ENCODE measurements around the gene GJB4. TPM values are rescaled to one million over a fixed set of nuclear protein-coding genes. Genes with fewer than 3 reads are reported as not detected.
A peak's percentile ranks its signal among the peaks of the same experiment; 100 is the strongest.

Gene GJB4
- total RNA-seq, 1 donor = not detected

DNA sequence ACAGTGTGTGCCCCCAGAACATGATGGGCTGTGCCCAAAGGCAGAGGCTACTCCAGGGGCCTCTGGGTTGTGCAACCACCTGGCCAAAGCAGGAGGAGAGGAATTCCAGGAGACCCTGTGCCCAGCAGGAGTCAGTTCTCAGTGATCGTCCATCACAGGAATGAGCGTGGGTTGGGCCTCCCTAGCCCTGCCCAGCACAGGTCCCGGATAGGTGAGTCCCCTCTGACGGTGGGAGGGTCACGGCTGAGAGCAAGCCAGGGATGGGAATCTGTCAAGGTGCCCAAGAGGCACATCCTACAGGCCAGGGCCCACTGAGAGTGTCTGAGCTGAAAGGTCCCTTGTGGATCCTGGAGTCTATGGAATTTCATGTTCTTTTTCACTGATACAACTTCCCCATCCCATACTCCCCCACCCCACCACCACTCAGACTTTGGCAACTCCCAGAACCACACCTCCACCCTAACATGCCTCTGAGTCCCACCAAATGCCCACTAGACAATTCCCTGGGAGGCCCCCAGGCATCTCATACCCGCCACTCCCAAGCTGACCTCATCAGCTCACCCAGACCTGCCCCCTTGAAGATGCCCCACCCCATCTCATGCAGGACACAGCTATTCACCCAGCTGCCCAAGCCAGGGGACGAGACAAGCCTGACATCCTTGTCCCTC, 3.1 kb downstream of the GJB4 start:
- DNase-seq (ENCODE audit: insufficient read length, low spot score, missing footprints) = peak; percentile 42
- Histone ChIP-seq H3K4me2 (ENCODE audit: insufficient read depth, low read length) (no peak overlapping the region), H3K9me3 (ENCODE audit: low read depth, low read length) (no peaks in the 10 kb centered on the region), H3K79me2 (ENCODE audit: insufficient read depth, low read length) (no peaks in the 10 kb centered on the region), H4K20me1 (ENCODE audit: insufficient read depth, low read length) (no peaks in the 10 kb centered on the region), H3K27ac (ENCODE audit: low read depth, low read length) (no peak overlapping the region), H2AFZ (ENCODE audit: low read length) (no peak overlapping the region), H3K36me3 (ENCODE audit: insufficient read depth, low read length) (no peaks in the 10 kb centered on the region), H3K4me1 (ENCODE audit: insufficient read depth, low read length) (peaks cover 8% of the 10 kb centered on the region), H3K4me3 (ENCODE audit: insufficient read depth, low read length) (no peak overlapping the region), H3K27me3 (ENCODE audit: insufficient read depth, low read length) (peaks cover 4% of the 10 kb centered on the region)
- TF ChIP-seq, protein P1, sequence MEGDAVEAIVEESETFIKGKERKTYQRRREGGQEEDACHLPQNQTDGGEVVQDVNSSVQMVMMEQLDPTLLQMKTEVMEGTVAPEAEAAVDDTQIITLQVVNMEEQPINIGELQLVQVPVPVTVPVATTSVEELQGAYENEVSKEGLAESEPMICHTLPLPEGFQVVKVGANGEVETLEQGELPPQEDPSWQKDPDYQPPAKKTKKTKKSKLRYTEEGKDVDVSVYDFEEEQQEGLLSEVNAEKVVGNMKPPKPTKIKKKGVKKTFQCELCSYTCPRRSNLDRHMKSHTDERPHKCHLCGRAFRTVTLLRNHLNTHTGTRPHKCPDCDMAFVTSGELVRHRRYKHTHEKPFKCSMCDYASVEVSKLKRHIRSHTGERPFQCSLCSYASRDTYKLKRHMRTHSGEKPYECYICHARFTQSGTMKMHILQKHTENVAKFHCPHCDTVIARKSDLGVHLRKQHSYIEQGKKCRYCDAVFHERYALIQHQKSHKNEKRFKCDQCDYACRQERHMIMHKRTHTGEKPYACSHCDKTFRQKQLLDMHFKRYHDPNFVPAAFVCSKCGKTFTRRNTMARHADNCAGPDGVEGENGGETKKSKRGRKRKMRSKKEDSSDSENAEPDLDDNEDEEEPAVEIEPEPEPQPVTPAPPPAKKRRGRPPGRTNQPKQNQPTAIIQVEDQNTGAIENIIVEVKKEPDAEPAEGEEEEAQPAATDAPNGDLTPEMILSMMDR (IDR thresholded peaks at IDR 0.05; ENCODE audit: extremely low read depth, low read depth, low read length) = no peak

DNA sequence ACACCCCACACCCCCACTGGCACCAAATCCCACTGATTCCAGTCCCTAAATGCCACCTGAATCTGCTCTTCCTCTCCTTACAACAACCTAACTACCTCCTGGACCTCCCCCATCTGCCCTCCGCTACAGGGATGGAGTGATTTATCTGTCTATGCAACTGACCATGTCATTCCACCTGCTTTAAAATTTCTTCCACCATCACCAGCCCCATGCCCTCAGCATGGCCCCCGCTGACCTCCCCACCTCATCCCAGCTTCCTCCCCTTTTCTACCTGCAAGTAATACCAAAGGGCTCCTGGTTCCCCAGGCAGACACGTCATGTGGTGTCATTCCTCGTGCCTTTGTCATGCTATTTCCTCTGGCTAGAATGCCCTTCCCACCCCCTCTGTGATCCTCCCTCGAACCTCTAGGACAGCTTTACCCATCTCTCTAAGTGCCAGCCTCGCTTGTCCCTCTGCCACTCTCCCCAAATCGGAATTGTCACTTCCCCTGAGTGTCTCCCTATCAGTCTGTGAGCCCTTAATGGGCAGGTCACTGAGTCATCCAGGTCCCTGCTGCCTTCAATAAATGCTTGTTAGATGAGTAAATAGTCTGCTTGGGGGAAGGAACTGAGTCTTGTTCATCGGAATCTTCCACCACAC, 3.7 kb downstream of the GJB4 start:
- Histone ChIP-seq H3K9me3 (ENCODE audit: low read depth, low read length) (no peaks in the 10 kb centered on the region), H3K4me3 (ENCODE audit: insufficient read depth, low read length) (no peak overlapping the region), H4K20me1 (ENCODE audit: insufficient read depth, low read length) (no peaks in the 10 kb centered on the region), H3K4me2 (ENCODE audit: insufficient read depth, low read length) (peak overlapping the region; percentile 1), H3K4me1 (ENCODE audit: insufficient read depth, low read length) (peaks cover 8% of the 10 kb centered on the region), H3K36me3 (ENCODE audit: insufficient read depth, low read length) (no peaks in the 10 kb centered on the region), H3K79me2 (ENCODE audit: insufficient read depth, low read length) (no peaks in the 10 kb centered on the region), H2AFZ (ENCODE audit: low read length) (no peak overlapping the region), H3K27ac (ENCODE audit: low read depth, low read length) (no peak overlapping the region), H3K27me3 (ENCODE audit: insufficient read depth, low read length) (peaks cover 4% of the 10 kb centered on the region)
- TF ChIP-seq, protein P1 (IDR thresholded peaks at IDR 0.05; ENCODE audit: extremely low read depth, low read depth, low read length) = no peak
- peak; percentile 79 for DNase-seq (ENCODE audit: insufficient read length, low spot score, missing footprints)

DNA sequence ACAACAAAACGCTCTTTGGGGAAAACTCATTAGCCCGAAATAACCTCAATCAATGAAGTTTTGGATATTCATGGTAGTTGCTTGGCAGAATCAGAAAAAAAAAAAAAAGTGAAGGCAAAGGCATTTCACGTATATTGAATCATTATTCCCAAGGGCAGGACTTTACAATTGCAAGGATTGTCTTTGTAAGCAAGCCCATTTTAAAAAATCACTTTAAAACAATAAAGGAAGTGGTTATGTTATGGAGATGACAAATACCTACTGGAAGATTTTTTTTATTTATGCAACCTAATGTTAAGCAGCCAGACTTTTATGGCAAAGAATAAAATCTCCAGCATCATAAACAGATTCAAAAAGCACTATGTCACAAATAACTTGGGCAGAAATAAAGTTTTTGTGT, 9.3 kb downstream of the GJB4 start:
- H3K4me2 ChIP-seq (ENCODE audit: insufficient read depth, low read length) = no peak overlapping the region
- H3K27ac ChIP-seq (ENCODE audit: low read depth, low read length) = no peak overlapping the region
- no peaks in the 10 kb centered on the region for H4K20me1 ChIP-seq (ENCODE audit: insufficient read depth, low read length)
- peaks cover 4% of the 10 kb centered on the region for H3K27me3 ChIP-seq (ENCODE audit: insufficient read depth, low read length)
- DNase-seq (ENCODE audit: insufficient read length, low spot score, missing footprints) = no peak
- H3K4me3 ChIP-seq (ENCODE audit: insufficient read depth, low read length) = no peak overlapping the region
- H3K9me3 ChIP-seq (ENCODE audit: low read depth, low read length) = no peaks in the 10 kb centered on the region
- no peaks in the 10 kb centered on the region for H3K36me3 ChIP-seq (ENCODE audit: insufficient read depth, low read length)
- no peaks in the 10 kb centered on the region for H3K79me2 ChIP-seq (ENCODE audit: insufficient read depth, low read length)
- no peak overlapping the region for H2AFZ ChIP-seq (ENCODE audit: low read length)
- no peaks in the 10 kb centered on the region for H3K4me1 ChIP-seq (ENCODE audit: insufficient read depth, low read length)
- TF ChIP-seq, protein P1 (IDR thresholded peaks at IDR 0.05; ENCODE audit: extremely low read depth, low read depth, low read length) = no peak

DNA sequence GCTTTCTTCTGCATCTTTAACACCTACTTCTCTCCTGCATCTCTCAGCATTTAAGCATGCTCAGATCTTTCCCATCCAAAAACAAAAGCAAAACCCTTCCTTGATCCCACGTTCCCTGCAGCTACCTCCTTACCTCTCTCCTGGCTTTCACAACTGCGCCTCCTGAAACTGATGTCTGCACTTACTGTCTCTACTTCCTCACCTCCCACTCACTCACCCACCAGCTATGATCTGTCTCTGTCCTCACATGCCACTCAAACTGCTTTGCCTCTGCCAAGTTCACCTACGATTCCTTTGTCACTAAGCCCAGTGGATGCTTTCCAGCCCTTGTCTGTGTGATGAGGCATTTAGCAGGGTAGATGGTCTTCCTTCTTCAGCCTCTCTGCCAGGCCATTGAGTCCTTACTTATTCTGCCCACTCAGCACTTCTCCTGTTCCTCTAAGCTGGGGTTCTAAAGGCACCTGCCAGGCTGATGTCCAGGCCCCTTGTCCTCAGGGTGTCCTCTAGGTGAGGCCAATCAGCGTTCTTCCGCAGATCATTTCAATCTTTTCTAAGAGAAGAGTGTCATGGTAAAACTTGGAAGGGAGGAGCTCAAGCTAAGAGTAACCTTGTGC, 11.5 kb downstream of the GJB4 start:
- Histone ChIP-seq H3K4me3 (ENCODE audit: insufficient read depth, low read length) (no peak overlapping the region), H3K79me2 (ENCODE audit: insufficient read depth, low read length) (no peaks in the 10 kb centered on the region), H3K27me3 (ENCODE audit: insufficient read depth, low read length) (peaks cover 12% of the 10 kb centered on the region), H3K27ac (ENCODE audit: low read depth, low read length) (no peak overlapping the region), H2AFZ (ENCODE audit: low read length) (no peak overlapping the region), H3K9me3 (ENCODE audit: low read depth, low read length) (no peaks in the 10 kb centered on the region), H3K4me2 (ENCODE audit: insufficient read depth, low read length) (no peak overlapping the region), H3K36me3 (ENCODE audit: insufficient read depth, low read length) (no peaks in the 10 kb centered on the region), H3K4me1 (ENCODE audit: insufficient read depth, low read length) (no peaks in the 10 kb centered on the region), H4K20me1 (ENCODE audit: insufficient read depth, low read length) (no peaks in the 10 kb centered on the region)
- DNase-seq (ENCODE audit: insufficient read length, low spot score, missing footprints) = no peak
- TF ChIP-seq, protein P1 (IDR thresholded peaks at IDR 0.05; ENCODE audit: extremely low read depth, low read depth, low read length) = no peak
